Stimulated activated CD4-positive, alpha-beta T cell treated with anti-CD3 and anti-CD28 coated beads, TNF-alpha, amount 100 ng/mL, for 1 hour (primary cell): Measurements from ENCODE around the gene KSR1.
"Not testable (repeated sequence)": the region's sequence is repeated elsewhere in the genome, so short reads cannot be mapped to it uniquely, and the experiment has no call there.

Experiments
- DNase-seq, 3 donors: peaks; one replicate each; pipeline ENCODE4 v3.0.0-alpha.2; 2020; ENCODE audit warnings: low read depth in 3 of 3, low spot score in 1 of 3

KSR1 gene

DNA sequence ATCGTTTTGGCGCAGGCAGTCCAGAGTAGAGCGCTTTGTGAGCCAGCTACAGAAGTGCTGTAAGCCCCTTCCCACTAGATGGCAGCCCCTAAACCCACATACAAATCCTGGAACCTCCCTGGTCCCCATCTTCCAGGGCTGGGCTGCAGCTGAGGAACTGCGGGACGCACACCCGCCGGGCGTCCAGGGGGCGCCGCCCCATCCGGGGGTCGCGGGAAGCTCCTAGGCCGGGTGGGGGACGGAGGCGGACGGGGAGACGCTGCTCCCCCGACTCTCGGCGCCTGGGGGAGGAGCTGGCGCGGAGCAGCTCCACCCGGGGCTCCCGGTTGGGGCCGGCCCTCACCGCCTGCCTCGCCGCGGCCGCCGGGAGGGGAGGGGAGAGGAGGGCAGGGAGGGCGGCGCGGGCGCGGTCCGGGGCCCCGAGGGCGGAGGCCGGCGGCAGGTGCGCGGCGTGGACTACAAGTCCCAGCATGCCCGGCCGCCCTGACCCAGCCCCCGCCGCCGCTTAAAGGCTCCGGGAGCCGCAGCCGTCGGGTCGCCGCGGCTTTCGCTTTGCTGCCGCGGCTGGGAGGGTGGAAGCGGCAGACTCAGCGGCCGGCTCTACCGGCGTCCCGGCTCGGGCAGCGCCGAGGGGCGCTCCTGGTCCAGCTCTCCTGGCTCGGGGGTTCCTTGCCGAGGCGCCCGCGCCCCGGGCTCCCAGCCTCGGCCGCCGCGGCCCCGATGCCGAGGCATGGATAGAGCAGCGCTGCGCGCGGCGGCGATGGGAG lies at the start of gene KSR1:
Gene KSR1 (plus strand): TSS at position 535 of the 767 bp plus-strand sequence. CDS start 196 bp downstream, at position 731.
- peak; percentile 49 to 71 (median 62) for DNase-seq

DNA sequence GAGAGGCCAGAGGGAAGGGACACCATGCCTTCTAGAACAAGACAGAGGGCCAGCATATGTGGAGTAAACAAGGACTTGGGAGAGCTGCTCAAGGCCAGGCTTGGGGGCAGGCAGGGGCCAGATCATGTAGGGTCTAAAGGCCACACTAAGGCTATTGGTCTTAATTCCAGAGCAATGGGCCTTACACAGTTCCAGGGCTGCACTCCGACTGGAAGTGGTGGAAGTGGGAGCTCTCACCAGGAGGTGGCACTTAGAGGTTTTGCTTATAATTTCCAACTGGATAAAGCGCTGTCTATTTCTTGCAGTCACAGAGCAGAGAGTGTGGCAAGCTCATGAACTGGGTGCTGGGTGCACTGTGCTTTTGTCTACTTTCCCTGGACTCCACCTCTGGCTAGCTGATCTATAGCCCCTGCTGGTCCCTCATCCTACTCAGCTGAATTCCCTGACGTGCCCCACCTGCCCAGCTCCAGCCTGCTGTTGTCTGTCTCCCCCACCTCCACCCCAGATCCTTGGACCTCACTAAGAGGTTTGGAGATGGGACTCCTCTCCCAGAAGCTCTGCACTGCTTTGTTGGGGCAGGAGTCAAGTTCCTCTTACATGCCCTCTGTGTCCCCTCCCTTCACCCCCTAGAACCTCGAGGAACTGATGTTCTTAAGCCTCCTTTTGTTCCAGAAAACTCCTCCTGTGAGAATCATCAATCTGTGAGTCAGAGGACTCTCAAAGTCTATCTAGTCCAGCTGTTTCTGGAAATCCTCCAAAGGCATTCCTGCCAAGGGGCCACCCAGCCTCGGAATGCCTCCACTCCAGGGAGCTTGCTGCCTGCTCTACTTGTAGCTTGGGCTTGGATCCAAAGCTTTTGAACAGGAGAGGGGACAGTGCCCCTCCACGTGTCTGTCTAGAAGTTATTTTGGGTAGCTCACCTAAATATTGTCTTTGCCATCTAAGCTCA lies 48.1 kb upstream of the KSR1 start:
- DNase-seq, result no peak

DNA sequence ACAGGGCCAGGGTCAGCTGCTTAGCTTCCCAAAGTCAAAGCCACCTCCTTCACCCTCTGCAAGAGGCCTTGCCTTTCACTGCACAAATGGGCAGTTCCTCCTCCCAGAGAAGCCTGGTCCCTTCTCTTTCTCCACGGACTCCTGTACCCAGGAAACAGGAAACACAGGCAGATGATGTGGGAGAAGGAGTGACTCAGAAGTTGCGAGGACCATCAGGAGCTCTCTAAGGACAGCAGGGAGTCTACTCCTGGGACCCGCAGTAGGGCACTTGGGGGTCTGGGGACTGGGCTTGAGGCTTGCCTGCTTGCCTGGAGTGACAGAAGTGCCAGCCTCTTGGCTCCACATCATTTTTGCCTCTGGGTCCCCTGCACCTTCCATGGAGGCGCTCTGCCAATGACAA lies 47.4 kb upstream of the KSR1 start:
- DNase-seq, result no peak

DNA sequence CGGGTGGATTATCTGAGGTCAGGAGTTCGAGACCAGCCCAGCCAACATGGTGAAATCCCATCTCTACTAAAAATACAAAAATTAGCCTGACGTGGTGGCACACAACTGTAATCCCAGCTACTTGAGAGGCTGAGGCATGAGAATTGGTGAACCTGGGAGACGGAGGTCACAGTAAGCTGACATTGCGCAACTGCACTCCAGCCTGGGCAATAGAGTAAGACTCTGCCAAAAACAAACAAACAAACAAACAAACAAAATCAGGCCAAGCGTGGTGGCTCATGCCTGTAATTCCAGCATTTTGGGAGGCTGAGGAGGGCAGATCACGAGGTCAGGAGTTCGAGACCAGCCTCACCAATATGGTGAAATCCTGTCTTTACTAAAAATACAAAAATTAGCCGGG lies 44.1 kb upstream of the KSR1 start:
- not testable (repeated sequence) for DNase-seq

DNA sequence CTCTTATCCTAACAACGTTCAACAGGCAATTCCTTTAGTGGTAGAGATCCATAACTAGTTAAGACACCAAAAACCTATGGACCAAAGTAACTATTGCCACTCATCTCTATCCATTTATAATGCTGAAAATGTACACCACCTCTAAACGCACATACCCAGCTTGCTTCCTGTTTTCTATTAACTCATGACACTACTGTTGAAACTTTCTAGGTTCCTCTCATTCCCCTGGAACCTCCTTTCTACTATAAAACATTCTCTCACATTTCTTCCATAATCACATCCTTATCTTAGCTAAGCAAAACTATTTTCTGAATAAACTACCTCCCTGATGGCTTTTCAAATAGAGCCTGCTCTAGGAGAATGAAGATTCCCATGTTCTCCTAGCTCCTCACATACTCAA lies 42.9 kb upstream of the KSR1 start:
- no peak for DNase-seq

DNA sequence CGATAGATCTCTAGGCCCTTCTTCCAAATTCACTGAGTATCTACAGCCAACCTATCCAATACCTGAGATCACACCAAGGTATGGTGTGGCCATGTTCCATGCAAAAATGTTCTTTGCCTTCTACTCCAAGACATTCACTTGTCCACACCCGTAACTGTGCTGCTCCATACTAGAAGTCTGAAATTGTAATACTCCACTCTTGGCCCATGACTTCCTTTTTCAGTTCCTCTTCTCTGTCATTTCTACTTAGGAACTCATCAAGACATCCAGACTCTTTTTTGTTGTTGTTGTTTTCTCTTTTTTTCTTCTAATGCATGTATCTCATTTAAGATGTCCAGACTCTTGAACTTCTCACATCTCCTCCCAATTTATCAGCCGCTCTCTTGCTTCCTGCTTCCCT lies 42.5 kb upstream of the KSR1 start:
- no peak for DNase-seq

DNA sequence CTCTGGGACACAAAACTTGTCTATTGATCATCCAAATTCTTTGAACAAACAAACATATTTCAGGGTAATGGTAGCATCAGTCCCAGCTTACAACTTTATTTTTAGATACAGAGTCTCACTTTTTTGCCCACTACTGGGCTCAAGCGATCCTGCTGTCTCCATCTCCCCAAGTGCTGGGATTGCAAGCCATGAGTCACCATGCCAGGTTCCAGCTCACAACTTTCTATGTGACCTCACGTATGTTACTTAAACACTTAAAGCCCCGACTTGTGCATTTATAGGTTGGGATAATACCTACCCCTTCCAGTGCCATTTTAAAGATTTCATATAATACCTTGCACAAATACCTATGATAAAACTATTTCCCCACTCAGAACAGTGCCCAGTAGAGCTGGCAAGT lies 42.0 kb upstream of the KSR1 start:
- no peak for DNase-seq

DNA sequence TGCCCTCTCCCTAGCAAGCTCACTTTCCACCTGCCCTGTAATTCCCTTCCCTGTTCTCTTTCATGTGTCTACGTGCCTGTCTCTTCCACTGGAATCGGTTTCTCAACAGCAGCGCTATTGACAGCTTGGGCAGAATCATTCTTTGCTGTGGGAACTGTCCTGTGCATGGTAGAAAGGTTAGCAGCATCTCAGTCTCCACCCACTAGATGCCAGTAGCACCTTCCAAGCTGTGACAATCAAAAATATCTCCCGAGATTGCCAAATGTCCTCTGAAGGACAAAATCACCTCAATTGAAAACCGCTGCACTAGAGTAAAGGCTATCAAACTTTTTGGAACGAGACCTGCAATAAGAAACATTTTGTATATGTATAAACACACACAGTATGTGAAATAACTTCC lies 41.6 kb upstream of the KSR1 start:
- no peak for DNase-seq

DNA sequence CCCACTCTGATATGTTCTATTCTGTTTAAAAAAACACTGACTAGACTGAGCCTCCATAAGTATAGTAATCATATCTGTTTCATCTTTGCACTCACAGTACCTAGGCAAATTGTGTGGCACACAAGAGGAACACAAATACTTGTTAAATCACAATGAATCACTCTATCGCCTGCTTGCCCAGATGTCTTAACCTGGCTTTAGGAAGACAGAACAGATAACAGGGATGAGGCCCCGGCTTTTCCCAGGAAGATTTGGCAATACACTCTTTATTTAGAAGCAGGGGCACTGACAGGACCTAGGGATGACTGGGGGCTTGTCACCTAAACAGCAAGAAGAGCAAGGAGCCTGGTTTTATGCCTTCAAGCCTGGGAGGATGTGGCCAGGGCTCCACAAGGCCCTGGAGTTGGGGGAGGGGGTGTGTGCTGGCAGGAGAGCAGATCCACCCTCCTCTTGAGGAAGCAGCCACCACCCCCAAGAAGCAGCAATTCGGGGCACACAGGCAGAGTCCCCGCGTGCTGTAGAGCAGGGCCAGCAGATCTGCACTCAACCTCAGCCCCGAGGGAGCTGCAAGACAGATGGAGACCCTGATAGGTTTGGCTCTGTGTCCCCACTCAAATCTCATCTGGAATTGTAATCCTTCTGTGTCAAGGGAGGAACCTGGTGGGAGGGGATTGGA lies 41.0 kb upstream of the KSR1 start:
- DNase-seq, result no peak

DNA sequence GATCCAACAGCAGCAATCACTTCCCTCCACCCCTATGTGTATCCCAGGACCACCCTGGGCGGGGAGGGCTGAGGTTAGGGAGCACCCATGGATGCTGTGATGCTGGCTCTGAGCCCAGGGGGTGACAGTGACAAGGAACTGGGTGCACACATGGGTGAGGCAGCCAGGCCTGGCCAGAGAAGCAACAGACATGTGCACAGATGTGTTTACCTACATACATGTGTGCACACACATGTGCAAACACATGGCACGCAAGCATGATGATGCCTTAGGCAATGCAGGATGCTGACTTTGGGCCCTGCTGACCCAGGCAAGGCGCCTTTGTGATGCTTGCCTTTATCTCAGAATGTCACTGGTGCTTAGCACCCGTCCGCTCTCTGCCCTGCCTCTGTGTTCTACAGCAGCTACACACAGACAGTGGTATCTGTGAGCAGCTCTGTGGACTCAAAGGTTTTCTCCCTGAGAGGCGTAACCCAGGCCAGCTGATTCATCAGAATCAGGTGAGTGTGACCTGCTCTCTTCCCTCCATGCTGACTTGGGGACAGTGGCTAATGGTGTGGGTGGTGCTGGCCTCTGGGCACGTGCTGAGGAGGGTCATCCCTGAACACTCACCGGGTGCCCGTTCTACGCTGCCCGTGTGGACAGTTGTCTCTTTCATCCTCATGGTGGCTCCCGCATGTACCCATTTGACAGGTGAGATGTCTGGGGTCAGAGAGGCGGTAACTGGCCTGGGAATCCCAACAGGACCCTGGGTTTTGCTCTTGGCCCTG lies 38.5 kb upstream of the KSR1 start:
- no peak for DNase-seq

DNA sequence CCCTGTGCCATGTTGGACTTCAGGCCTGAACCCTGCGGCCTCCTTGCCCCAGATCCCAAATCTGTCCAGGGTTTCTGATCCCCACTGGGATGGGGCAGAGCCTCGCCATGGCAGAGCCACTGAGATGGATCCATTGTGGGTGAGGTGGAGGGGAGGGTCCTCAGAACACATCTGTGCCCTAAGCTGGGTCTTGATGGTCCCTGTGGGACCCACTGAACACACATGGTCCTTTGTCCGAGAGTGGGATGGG lies 38.0 kb upstream of the KSR1 start:
- no peak for DNase-seq

DNA sequence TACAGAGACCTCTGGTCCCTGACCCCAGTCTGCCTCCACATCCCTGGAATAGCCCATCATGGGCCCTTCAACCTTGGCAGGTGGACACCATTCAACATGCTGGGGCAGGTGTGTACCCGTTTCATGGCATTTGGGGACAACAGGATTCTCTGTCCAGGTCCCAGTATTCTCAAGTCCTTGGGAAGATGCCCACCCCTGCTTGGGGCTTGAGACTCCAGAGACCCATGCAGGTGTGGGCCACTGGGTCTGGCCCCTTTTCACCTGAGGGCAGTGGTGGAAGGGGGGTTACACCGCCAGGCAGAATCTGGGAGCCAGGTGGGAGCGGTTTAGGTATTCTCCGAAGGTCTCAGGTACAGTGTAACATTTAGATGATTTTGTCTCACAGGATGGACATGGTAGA lies 37.1 kb upstream of the KSR1 start:
- no peak for DNase-seq

DNA sequence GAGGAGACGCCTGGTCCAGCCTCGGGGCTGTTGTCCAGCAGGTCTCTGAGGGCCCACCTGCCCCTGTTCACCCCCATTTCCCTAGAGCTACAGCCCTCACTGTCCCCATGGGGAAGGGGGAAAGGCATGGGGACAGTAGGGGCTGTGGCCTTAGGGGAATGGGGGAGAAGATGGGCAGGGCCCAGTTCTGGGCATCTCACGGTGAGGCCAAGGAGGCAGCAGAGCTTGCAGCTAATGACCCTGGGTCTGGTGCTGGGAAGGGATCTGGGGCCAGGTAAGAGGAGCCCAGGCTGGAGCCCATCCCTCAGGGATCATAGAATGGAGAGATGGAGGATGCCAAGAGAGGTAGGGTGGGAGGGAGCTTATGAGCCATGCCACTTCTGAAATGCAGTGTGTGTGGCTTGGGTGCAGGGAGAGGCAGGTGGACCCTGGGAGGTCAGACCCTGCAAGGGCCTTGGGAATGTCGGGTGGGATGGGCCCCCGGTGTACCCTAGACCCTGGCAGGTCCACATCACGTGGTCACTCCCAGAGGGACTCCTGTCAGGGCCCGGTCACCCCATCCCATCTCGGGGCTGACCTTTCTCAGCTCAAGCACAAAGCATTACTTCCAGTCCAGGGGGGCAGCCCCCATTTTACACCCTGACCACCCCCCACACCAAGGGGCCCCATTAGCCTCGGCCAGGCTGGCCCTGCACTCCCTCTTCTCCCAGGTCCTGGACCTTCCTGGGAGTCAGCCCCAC lies 35.9 kb upstream of the KSR1 start:
- no peak for DNase-seq

DNA sequence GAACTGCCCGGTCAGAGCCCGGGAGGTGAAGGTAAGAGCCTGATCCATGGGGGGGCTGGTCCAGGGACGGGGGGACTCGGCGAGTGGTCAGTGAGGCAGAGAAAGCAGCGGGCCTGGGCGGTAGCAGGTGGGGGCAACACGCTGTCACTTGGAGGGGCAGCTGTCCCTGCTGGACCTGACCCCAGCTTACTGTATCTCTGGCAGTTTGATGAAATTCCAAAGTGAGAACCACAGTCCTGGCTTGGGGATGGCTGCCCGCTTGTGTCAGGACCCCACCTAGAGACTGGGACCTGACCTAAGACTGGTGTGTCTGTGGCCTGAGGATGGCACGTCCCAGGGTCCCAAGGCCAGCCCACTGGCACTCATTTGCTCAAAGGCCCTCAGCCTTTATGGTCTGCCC lies 35.1 kb upstream of the KSR1 start:
- no peak for DNase-seq

DNA sequence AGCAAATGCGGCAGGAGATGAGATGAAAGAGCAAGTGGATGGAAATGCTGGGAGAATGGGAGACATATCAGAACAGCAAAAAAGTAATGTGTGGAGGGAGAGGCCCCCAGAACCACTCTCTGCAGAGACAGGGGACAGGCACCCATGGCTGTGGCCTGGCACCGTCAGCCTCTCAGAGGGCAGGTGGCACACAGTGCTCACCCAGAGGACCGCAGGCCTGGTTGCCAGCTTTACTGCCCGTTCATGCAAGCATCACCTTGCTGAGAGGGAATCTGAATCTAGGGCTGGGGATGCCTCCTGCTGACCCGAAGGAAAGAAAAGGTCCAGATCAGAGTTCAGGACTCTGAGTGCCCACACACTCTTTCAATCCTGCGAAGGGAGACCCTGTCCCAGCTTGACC lies 34.6 kb upstream of the KSR1 start:
- not testable (repeated sequence) for DNase-seq

DNA sequence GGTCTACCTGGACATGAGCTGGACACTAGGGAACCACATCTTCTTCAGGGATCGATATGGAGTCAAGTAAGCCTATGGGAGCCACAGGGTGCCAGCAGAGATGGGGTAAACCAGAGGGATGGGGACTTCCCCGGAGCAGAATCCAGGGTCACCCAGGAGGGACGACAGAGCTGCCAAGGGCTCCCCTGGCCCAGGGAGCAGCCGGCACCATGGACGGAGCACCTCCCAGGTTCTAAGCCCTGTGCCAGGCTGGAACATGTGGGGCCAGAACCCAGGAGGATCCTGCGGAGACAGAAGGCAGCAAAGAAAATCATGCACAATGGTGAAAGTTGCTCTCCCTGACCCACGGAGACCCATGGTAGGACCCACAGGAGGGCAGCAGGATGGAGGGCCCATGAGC lies 33.6 kb upstream of the KSR1 start:
- DNase-seq, result no peak

DNA sequence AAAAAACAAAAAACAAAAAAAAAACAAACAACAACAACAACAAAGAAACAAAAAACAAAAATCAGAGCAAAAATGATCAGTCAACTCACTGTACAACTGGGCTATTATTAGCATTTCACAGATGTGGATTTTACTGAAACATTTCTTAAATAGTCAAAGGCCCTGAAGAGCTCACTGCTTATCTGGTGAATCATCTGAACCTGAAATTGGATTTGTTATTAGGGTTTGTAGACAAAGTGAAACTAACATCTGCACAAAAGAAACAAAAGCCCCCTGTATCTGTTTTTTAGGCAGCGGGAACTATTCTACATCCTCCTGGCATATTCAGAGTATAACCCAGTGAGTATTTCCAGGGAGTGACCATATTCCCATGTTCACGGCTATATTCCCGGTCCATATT lies 32.6 kb upstream of the KSR1 start:
- no peak for DNase-seq

DNA sequence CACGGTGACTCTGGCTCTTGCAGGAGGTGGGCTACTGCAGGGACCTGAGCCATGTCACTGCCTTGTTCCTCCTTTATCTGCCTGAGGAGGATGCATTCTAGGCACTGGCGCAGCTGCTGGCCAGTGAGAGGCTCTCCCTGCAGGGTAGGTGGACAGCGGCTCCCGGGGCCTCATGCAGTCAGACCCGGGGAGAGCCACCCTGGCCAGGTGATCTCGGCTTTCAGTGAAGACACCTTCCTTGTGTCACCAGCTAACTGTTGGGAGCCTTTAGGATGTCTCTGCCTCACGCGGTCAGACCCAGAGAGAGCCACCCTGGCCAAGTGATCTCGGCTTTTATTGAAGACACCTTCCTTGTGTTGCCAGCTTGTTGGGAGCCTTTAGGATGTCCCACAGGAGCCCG lies 31.7 kb upstream of the KSR1 start:
- DNase-seq, result no peak

DNA sequence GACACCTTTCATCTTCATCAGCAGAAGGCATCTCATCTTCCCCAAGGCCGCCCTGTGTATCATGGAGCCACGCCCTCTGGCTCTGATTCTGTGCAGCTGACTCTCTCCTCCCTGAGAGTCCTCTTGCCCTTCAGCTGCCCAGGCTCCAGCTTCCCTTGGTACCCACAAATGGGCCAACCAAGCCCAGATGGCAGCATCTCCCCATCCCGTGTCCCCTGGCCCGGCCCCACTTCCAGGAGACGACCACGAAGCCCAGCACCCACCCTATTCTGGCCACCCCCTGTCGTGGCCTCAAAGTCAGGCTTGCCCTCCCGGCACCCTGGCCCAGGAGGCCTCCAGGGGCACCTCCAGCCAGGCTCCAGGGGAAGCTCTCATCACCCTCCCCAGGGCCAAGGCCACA lies 31.3 kb upstream of the KSR1 start:
- DNase-seq, result no peak

DNA sequence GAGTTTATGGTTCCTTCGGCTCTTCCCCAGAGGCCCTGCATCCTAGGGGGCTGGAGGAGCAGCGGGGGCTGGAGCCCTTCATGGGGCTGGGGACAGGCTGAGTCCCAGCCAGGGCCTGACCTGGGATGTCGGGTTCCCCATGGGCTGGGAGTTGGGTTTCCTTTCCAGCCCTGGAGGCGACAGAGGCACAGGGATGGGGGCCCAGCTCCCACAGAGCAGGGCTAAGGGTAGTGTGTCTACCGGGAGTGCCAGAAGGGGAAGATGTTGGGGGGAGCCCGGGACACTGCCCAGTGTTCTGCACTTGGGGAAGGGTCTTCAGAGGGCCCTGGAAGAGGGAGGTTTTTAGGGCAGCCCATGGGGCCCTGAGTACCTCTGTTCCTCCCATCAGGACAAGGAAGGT lies 30.7 kb upstream of the KSR1 start:
- not testable (repeated sequence) for DNase-seq

DNA sequence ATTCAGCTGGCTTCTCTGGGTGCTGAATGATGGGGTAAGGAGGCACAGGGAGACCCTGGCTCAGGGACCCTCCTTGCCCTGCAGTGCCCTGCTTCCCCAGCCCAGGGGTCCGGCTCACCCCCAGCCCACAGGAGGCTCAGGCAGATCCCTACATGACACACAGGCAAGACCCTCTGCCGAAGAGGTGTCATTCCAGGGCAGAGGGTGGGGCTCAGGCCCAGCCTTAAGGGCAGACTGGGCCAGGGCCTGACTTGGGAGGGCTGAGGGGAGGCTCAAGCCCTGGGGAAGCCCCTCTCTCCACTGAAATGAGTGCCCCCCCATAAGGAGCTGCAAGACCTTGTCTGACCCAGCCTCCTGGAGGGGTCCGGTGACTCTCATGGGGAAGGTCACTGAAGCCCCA lies 30.3 kb upstream of the KSR1 start:
- no peak for DNase-seq
